HUES48 (cell line): ENCODE measurements around the gene DUOX1.
A peak's percentile ranks its signal among the peaks of the same experiment; 100 is the strongest.

Experiments
- H3K27ac ChIP-seq: one replicate; pipeline ENCODE4 v1.7.0; 2013; ENCODE audit warnings: low read depth, low read length, inconsistent platforms
- H3K27me3 ChIP-seq: 2 replicates; pipeline ENCODE4 v1.6.1; 2013; ENCODE audit warnings: mild to moderate bottlenecking, low read length; ENCODE audit not compliant: control insufficient read depth, insufficient read depth
- H3K36me3 ChIP-seq: 2 replicates; pipeline ENCODE4 v1.6.1; 2013; ENCODE audit warnings: low read length; ENCODE audit not compliant: control insufficient read depth, insufficient read depth
- H3K4me1 ChIP-seq: 2 replicates; pipeline ENCODE4 v1.6.1; 2013; ENCODE audit warnings: mild to moderate bottlenecking, low read length; ENCODE audit not compliant: control insufficient read depth, insufficient read depth
- H3K4me3 ChIP-seq: 2 replicates; pipeline ENCODE4 v1.5.1; 2013; ENCODE audit warnings: mild to moderate bottlenecking, low read depth, low read length
- H3K9ac ChIP-seq: 2 replicates; pipeline ENCODE4 v1.6.1; 2013; ENCODE audit warnings: mild to moderate bottlenecking, low read depth, low read length, moderate library complexity
- H3K9me3 ChIP-seq: 2 replicates; pipeline ENCODE4 v1.6.1; 2013; ENCODE audit warnings: low read length; ENCODE audit not compliant: control insufficient read depth, insufficient read depth

The DUOX1 gene

DNA sequence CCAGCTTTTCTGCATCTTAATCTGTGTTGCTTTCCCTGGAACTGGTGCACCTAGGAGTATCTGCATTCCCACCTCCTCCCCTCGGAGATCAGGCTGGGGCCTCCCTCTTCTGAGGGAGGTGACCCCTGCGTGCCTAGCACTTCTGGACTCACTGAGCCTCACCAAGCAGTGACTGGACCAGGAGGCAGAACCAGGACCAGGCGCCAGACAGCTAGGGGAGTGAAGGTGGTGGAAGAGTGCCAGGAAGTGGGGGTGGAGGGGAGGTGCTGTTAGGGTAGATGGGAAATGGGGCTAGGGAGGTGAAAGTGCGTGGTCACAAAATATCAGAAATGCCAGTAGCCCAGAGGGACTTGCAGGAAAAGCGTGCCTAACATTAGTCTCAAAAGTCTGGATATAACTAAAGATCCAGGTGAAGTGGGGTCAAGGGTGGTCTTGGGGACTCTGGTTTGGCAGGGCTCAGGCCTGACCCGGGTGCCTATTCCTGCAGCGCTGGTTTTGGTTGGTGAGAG is 14.4 kb upstream of the DUOX1 start:
- Histone ChIP-seq H3K4me1 (peaks cover 28% of the 10 kb centered on the region), H3K36me3 (no peaks in the 10 kb centered on the region), H3K27ac (no peak overlapping the region), H3K9me3 (no peaks in the 10 kb centered on the region), H3K4me3 (no peak overlapping the region), H3K27me3 (peaks cover 93% of the 10 kb centered on the region), H3K9ac (no peak overlapping the region)

DNA sequence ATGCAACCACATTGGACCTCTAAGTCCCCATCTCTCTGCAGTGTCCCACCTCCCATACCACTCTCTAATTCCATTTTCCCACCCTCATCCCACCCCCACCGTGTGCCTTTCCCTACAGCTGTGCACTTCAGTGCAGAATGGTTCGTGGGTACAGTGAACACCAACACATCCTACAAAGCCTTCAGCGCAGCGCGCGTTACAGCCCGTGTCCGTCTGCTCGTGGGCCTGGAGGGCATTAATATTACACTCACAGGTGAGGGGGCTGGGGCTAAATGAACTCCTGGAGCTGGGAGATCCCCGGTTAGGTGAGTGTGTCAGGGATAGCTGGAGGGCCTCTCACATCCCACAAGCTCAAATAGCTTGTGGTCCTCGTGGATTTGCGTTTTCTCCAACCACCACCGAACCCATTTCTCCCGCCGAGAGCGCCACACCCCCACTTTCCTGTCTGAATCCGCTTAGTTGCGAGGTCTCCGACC is 13.8 kb upstream of the DUOX1 start:
- Histone ChIP-seq H3K4me1 (peaks cover 28% of the 10 kb centered on the region), H3K4me3 (no peak overlapping the region), H3K9me3 (no peaks in the 10 kb centered on the region), H3K9ac (no peak overlapping the region), H3K27ac (no peak overlapping the region), H3K36me3 (no peaks in the 10 kb centered on the region), H3K27me3 (peaks cover 90% of the 10 kb centered on the region)

DNA sequence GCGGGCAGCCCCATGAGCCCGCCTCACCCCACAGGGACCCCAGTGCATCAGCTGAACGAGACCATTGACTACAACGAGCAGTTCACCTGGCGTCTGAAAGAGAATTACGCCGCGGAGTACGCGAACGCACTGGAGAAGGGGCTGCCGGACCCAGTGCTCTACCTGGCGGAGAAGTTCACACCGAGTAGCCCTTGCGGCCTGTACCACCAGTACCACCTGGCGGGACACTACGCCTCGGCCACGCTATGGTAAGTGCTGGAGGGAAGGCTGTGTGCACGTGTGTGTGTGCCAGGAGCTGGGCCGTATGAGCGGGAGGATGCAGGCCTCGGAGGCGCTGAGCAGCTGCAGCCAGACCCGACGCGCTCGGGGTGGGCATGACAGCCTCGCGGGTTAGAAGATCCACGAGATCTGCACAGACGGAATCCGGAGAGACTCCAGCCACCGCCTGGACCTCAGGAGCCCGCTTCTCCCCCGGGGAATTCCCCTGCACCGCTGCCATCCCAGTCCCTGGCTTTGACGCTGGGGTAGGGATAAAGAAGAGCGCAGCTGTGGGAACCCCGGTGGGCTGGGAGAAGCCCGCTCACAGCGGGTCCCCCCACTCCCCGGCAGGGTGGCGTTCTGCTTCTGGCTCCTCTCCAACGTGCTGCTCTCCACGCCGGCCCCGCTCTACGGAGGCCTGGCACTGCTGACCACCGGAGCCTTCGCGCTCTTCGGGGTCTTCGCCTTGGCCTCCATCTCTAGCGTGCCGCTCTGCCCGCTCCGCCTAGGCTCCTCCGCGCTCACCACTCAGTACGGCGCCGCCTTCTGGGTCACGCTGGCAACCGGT is 13.1 kb upstream of the DUOX1 start:
- peaks cover 86% of the 10 kb centered on the region for H3K27me3 ChIP-seq
- no peak overlapping the region for H3K9ac ChIP-seq
- H3K36me3 ChIP-seq, result no peaks in the 10 kb centered on the region
- no peaks in the 10 kb centered on the region for H3K9me3 ChIP-seq
- H3K27ac ChIP-seq, result no peak overlapping the region
- H3K4me3 ChIP-seq, result no peak overlapping the region; the same call in 1 of the 2 replicates
- H3K4me1 ChIP-seq, result peaks cover 27% of the 10 kb centered on the region

DNA sequence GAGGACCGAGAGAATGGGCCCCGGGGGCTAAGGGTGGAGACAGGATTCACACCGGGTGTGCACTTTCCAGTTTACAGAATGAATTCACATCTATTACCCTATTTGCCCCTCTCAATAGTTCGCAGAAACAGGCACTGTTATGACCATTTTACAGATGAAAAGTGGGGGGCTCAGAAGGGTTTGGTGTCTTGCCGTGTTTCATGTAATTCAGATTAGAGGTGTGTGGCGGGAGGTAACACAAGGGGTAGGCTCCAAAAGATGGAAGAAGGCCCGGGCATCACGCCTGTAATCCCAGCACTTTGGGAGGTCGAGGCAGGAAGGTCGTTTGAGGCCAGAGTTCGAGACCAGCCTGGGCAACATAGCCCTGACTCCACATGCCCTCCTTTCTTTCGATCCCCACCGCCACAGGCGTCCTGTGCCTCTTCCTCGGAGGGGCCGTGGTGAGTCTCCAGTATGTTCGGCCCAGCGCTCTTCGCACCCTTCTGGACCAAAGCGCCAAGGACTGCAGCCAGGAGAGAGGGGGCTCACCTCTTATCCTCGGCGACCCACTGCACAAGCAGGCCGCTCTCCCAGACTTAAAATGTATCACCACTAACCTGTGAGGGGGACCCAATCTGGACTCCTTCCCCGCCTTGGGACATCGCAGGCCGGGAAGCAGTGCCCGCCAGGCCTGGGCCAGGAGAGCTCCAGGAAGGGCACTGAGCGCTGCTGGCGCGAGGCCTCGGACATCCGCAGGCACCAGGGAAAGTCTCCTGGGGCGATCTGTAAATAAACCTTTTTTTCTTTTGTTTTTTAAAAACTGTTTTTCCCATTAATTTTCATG is 12.3 kb upstream of the DUOX1 start:
- H3K9ac ChIP-seq, result no peak overlapping the region
- peaks cover 20% of the 10 kb centered on the region; the same call in 1 of the 2 replicates for H3K4me1 ChIP-seq
- H3K27ac ChIP-seq, result no peak overlapping the region
- H3K9me3 ChIP-seq, result no peaks in the 10 kb centered on the region
- H3K36me3 ChIP-seq, result no peaks in the 10 kb centered on the region
- peak overlapping the region; percentile 30; the same call in 1 of the 2 replicates for H3K4me3 ChIP-seq
- H3K27me3 ChIP-seq, result peaks cover 85% of the 10 kb centered on the region

DNA sequence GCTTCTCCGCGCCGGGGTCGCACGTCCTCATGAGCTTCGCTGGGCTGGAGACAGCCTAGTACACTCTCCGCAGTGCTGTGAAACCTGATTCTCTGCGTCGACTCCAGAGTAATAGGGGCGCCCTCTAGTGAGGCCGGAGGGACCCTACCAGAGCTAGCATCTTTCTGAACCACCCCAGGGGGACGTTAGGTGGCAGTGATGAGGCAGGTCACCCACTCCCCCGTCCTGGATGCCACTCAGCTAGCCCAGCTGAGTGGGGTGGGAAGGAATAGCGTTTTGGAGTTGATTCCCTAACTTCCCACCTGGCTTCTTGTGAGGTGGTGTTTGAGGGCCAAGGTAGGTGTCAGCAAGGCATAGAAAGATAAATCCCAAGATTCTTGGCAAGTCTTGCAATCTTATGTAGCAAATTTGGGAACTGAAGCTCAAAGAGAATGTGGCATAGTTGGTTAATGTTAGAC is 11.6 kb upstream of the DUOX1 start:
- H3K27ac ChIP-seq, result no peak overlapping the region
- peak overlapping the region; percentile 30; the same call in 1 of the 2 replicates for H3K4me3 ChIP-seq
- H3K4me1 ChIP-seq, result peaks cover 18% of the 10 kb centered on the region; the same call in 1 of the 2 replicates
- peaks cover 85% of the 10 kb centered on the region for H3K27me3 ChIP-seq
- no peaks in the 10 kb centered on the region for H3K9me3 ChIP-seq
- H3K36me3 ChIP-seq, result no peaks in the 10 kb centered on the region
- no peak overlapping the region for H3K9ac ChIP-seq

DNA sequence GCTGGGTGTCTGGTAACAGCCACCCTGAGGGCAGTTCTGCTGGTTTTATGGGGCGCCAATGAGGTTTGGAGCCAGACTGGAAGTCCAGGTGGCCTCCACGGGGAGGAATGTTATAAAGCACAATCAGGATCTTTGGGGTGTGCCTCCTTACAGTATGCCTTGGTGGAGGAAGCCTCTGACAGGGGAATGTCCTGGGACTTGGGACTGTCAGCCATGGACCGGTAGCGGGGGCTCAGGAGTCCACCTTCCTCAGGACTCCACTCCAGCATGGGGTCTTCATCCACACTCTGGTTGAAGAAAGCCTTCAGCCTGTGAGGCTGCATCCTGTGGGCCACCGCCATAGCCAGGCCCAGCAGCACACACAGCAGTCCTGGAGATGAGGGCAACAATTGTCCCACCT is 10.8 kb upstream of the DUOX1 start:
- no peaks in the 10 kb centered on the region for H3K36me3 ChIP-seq
- H3K9me3 ChIP-seq, result no peaks in the 10 kb centered on the region
- H3K4me1 ChIP-seq, result peaks cover 11% of the 10 kb centered on the region; the same call in 1 of the 2 replicates
- H3K27me3 ChIP-seq, result peaks cover 85% of the 10 kb centered on the region
- no peak overlapping the region for H3K4me3 ChIP-seq
- no peak overlapping the region for H3K27ac ChIP-seq
- no peak overlapping the region for H3K9ac ChIP-seq

DNA sequence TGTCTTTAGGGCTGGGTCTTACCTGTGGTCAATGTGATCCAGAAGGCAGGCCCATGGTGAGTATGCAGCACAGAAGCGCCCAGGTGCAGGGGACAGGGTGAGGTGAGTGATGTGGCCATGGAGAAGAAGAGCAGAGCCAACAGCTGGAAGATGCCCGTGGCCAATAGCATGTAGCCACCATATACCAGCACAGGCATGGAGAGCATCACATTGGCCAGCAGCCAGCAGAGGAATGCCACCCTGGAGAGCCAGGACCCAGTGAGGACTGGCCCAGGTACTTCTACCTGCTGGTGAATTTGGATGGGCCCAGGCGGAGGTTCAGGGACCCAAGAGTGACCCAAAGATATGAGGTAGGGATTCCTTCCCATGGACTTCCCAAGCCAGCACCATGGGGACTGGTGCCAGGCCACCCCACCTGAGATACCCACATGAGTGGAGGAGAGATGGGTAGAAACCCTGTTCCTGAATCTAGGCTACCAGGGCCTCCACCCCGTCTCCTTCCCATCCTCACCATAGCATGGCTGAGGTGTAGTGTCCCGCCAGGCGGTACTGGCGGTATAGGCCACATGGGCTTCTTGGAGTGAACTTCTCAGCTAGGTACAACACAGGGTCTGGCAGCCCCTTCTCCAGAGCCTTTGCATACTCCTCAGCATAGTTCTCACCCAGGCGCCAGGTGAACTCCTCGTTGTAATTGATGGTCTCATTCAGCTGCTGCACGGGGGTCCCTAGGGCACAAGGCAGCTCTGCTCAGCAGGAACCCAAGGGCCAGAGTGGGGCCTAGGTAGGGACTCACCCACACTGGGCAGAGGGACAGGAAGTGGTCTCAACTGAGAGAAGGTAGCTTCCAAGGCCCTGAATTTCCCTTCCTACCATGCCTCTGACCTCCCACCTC is 9.5 kb upstream of the DUOX1 start:
- H3K9ac ChIP-seq, result no peak overlapping the region
- peaks cover 4% of the 10 kb centered on the region; the same call in 1 of the 2 replicates for H3K4me1 ChIP-seq
- H3K36me3 ChIP-seq, result no peaks in the 10 kb centered on the region
- peaks cover 83% of the 10 kb centered on the region for H3K27me3 ChIP-seq
- no peak overlapping the region for H3K4me3 ChIP-seq
- H3K9me3 ChIP-seq, result no peaks in the 10 kb centered on the region
- H3K27ac ChIP-seq, result no peak overlapping the region

DNA sequence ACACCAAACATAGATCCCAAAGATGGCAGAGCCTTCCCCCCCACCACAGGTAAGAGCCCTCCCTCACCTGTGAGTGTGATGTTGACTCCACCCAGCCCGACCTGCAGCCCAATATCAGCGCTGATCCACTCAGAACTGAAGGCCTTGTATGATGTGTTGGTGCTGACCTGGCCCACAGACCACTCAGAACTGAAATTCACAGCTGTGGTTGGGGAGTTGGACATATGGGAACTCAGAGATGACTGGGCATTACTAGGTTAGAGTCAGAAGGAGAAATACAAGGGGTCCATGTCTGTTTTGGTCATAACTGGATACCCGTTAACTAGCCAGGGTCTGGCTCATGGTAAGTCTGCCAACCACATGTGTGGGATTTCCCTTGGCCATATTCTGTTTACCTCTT is 8.8 kb upstream of the DUOX1 start:
- H3K4me1 ChIP-seq, result peaks cover 4% of the 10 kb centered on the region; the same call in 1 of the 2 replicates
- no peak overlapping the region for H3K4me3 ChIP-seq
- H3K9me3 ChIP-seq, result no peaks in the 10 kb centered on the region
- no peak overlapping the region for H3K27ac ChIP-seq
- H3K36me3 ChIP-seq, result no peaks in the 10 kb centered on the region
- no peak overlapping the region for H3K9ac ChIP-seq
- peaks cover 83% of the 10 kb centered on the region for H3K27me3 ChIP-seq

DNA sequence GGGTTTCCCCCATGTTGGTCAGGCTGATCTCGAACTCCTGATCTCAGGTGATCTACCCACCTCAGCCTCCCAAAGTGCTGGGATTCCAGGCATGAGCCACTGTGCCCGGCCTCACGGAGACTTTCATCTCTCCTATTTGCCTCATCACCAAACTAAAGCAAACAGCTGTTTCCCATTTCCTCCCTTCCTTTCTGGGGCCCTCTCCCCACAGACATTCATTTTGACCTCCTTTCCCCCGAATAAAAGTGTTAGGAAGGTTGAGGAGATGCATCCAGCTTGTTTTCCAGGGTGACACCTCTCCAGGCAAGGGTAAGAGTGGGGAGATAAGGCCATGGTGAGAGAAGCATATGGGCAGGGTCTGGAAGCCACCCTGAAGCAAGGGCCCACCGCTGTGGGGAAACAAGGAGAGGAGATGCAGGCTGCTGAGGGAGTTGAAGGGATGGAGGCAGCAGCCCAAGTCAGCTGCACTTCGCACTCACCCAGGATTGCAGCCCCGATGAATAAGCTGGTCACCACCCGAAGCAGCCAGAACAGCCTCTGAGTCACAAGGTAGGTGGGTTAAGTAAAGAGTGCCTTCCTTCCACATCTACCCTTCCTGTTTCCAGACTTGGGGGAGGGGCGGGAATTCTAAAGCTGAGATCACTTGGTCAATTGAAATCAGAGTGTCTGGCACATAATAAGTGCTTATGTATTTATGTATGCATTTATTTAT is 7.9 kb upstream of the DUOX1 start:
- Histone ChIP-seq H3K9me3 (no peaks in the 10 kb centered on the region), H3K36me3 (no peaks in the 10 kb centered on the region), H3K27me3 (peaks cover 83% of the 10 kb centered on the region), H3K9ac (no peak overlapping the region), H3K4me1 (no peaks in the 10 kb centered on the region), H3K27ac (no peak overlapping the region), H3K4me3 (no peak overlapping the region)

DNA sequence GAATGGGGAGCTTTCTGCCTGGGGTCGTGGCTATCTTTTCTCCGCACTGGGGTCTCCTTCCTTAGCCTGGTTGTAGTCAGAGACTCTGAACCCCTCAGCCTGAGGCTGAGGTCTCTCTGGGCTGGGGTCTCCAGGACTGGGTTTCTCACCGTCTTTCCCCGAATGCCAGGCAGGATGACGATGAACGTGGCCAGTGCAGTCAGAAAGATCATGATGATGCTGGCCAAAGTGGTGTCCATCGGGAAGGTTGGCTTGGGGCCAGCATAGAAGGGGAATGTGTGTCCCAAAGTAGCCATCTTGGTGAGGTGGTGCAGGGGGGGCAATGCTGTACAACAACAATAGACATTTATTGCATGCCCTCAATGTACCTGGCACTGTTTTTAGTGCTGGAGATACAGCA is 7.1 kb upstream of the DUOX1 start:
- no peaks in the 10 kb centered on the region for H3K36me3 ChIP-seq
- no peaks in the 10 kb centered on the region for H3K4me1 ChIP-seq
- no peak overlapping the region for H3K9ac ChIP-seq
- no peak overlapping the region for H3K4me3 ChIP-seq
- H3K27me3 ChIP-seq, result peaks cover 83% of the 10 kb centered on the region
- no peak overlapping the region for H3K27ac ChIP-seq
- H3K9me3 ChIP-seq, result no peaks in the 10 kb centered on the region
